WTC11 (cell line): ENCODE results near the gene DMPK. TPM values are rescaled to one million over a fixed set of nuclear protein-coding genes. Genes with fewer than 3 reads are reported as not detected.

Experiments
- ATAC-seq: fragments of 200-7000 bp; cut with Tn5 transposase; 2 replicates; pipeline ENCODE4 v1.10.0; 2021; ENCODE audit warnings: mild to moderate bottlenecking, moderate library complexity
- CTCF ChIA-PET: fragments of 300-600 bp; sonication (Branson Sonifier 250); formaldehyde crosslinking; loops from one replicate; lab custom pipeline; 2021; ENCODE audit warnings: antibody characterized with exemption; lab: Charles Lee
- POLR2A ChIA-PET: fragments of 350-600 bp; sonication (Branson Sonifier 250); formaldehyde crosslinking; loops from one replicate; lab custom pipeline; 2021; ENCODE audit warnings: antibody characterized with exemption; lab: Charles Lee
- DNase-seq: peaks from one replicate; pipeline ENCODE4 v3.0.0; 2021; ENCODE audit warnings: low spot score
- H3K27ac Mint-ChIP-seq: 2 replicates; pipeline ENCODE4 v1.8.0; 2021; ENCODE audit warnings: mixed read lengths
- H3K27me3 Mint-ChIP-seq: 2 replicates; pipeline ENCODE4 v1.8.0; 2021; ENCODE audit warnings: low read depth, mild to moderate bottlenecking, moderate library complexity, mixed read lengths
- H3K36me3 Mint-ChIP-seq: 2 replicates; pipeline ENCODE4 v1.8.0; 2021; ENCODE audit warnings: mixed read lengths
- H3K4me1 Mint-ChIP-seq: 2 replicates; pipeline ENCODE4 v1.8.0; 2022; ENCODE audit warnings: mixed read lengths
- H3K4me3 Mint-ChIP-seq: 2 replicates; pipeline ENCODE4 v1.8.0; 2021; ENCODE audit warnings: mild to moderate bottlenecking, moderate library complexity, mixed read lengths
- H3K9me3 Mint-ChIP-seq: 2 replicates; pipeline ENCODE4 v1.8.0; 2021; ENCODE audit warnings: mixed read lengths
- AFF4 ChIP-seq: sonication (generic); formaldehyde crosslinking; IDR thresholded peaks from 2 replicates; pipeline ENCODE4 v1.8.1; 2023; ENCODE audit warnings: mild to moderate bottlenecking, missing genetic modification reagents, borderline replicate concordance
- E2F1 ChIP-seq: sonication (generic); formaldehyde crosslinking; IDR thresholded peaks from 2 replicates; pipeline ENCODE4 v1.8.0; 2022; ENCODE audit warnings: mild to moderate bottlenecking, missing genetic modification reagents
- ELF4 ChIP-seq: sonication (generic); formaldehyde crosslinking; IDR thresholded peaks from 2 replicates; pipeline ENCODE4 v1.8.1; 2022; ENCODE audit warnings: low read depth, mild to moderate bottlenecking, moderate library complexity, missing genetic modification reagents
- FOXP1 ChIP-seq: sonication (generic); formaldehyde crosslinking; IDR thresholded peaks from 2 replicates; pipeline ENCODE4 v1.8.0; 2022; ENCODE audit warnings: missing genetic modification reagents, mild to moderate bottlenecking, moderate library complexity, borderline replicate concordance
- GRHL2 ChIP-seq: fragments of 250-450 bp; sonication (Bioruptor Pico); IDR thresholded peaks from 2 replicates; pipeline ENCODE4 v1.8.0; 2022; ENCODE audit warnings: mild to moderate bottlenecking, moderate library complexity; ENCODE audit not compliant: insufficient replicate concordance, severe bottlenecking
- HMGXB4 ChIP-seq: sonication (generic); formaldehyde crosslinking; IDR thresholded peaks from 2 replicates; pipeline ENCODE4 v1.8.1; 2023; ENCODE audit warnings: mild to moderate bottlenecking, moderate library complexity, missing genetic modification reagents
- JAZF1 ChIP-seq: fragments of 250-450 bp; sonication (Bioruptor Pico); IDR thresholded peaks from 2 replicates; pipeline ENCODE4 v1.9.0; 2021; ENCODE audit warnings: moderate library complexity, mild to moderate bottlenecking, inconsistent platforms
- MXD4 ChIP-seq: fragments of 250-450 bp; sonication (Bioruptor Pico); IDR thresholded peaks from 2 replicates; pipeline ENCODE4 v1.8.0; 2021; ENCODE audit warnings: mild to moderate bottlenecking, moderate library complexity, borderline replicate concordance
- NFATC4 ChIP-seq: fragments of 250-450 bp; sonication (Bioruptor Pico); IDR thresholded peaks from 2 replicates; pipeline ENCODE4 v1.9.0; 2021; ENCODE audit warnings: mild to moderate bottlenecking
- NFE2L1 ChIP-seq: sonication (generic); formaldehyde crosslinking; IDR thresholded peaks from 2 replicates; pipeline ENCODE4 v1.8.1; 2023; ENCODE audit warnings: missing genetic modification reagents
- NR1H2 ChIP-seq: sonication (generic); formaldehyde crosslinking; IDR thresholded peaks from 2 replicates; pipeline ENCODE4 v1.9.0; 2021; ENCODE audit warnings: mild to moderate bottlenecking, moderate library complexity, missing genetic modification reagents
- PRRX2 ChIP-seq: fragments of 250-450 bp; sonication (Bioruptor Pico); IDR thresholded peaks from 2 replicates; pipeline ENCODE4 v1.8.0; 2021; ENCODE audit warnings: mild to moderate bottlenecking
- SMAD4 ChIP-seq: sonication (generic); formaldehyde crosslinking; IDR thresholded peaks from 2 replicates; pipeline ENCODE4 v1.8.0; 2022; ENCODE audit warnings: mild to moderate bottlenecking, missing genetic modification reagents
- SP1 ChIP-seq: sonication (generic); formaldehyde crosslinking; conservative IDR thresholded peaks from 2 replicates; pipeline ENCODE4 v1.8.1; 2022; ENCODE audit warnings: missing genetic modification reagents
- TEAD1 ChIP-seq: sonication (generic); formaldehyde crosslinking; IDR thresholded peaks from 2 replicates; pipeline ENCODE4 v1.8.0; 2022; ENCODE audit warnings: mild to moderate bottlenecking, missing genetic modification reagents
- TEAD4 ChIP-seq: sonication (generic); formaldehyde crosslinking; IDR thresholded peaks from 2 replicates; pipeline ENCODE4 v1.8.0; 2022; ENCODE audit warnings: mild to moderate bottlenecking, missing genetic modification reagents
- USF1 ChIP-seq: sonication (generic); formaldehyde crosslinking; IDR thresholded peaks from 2 replicates; pipeline ENCODE4 v1.8.0; 2022; ENCODE audit warnings: mild to moderate bottlenecking, missing genetic modification reagents
- ZNF138 ChIP-seq: sonication (generic); formaldehyde crosslinking; conservative IDR thresholded peaks from 2 replicates; pipeline ENCODE4 v1.8.1; 2022; ENCODE audit warnings: mild to moderate bottlenecking, moderate library complexity, missing genetic modification reagents
- ZNF232 ChIP-seq: sonication (generic); formaldehyde crosslinking; IDR thresholded peaks from 2 replicates; pipeline ENCODE4 v1.8.0; 2022; ENCODE audit warnings: mild to moderate bottlenecking, missing genetic modification reagents
- ZNF396 ChIP-seq: fragments of 250-450 bp; sonication (Bioruptor Pico); IDR thresholded peaks from 2 replicates; pipeline ENCODE4 v1.8.0; 2021; ENCODE audit warnings: mild to moderate bottlenecking, moderate library complexity, borderline replicate concordance
- total RNA-seq: library from RNA; stranded (reverse); gene quantifications from 3 replicates; pipeline ENCODE4 v1.2.3, GENCODE V29; 2021
- TF ChIP-seq, protein P1 (sequence below): sonication (generic); formaldehyde crosslinking; IDR thresholded peaks from 2 replicates; pipeline ENCODE4 v1.8.1; 2022; ENCODE audit warnings: missing genetic modification reagents, borderline replicate concordance
- TF ChIP-seq, protein P2 (sequence below): sonication (generic); formaldehyde crosslinking; IDR thresholded peaks from 2 replicates; pipeline ENCODE4 v1.8.0; 2022; ENCODE audit warnings: mild to moderate bottlenecking, missing genetic modification reagents
- TF ChIP-seq, protein P3 (sequence below): fragments of 250-450 bp; sonication (Bioruptor Pico); IDR thresholded peaks from 2 replicates; pipeline ENCODE4 v1.8.0; 2021; ENCODE audit warnings: mild to moderate bottlenecking

DMPK gene
- total RNA-seq, 1 experiment from 2014 or later, result 42.7 TPM

GRCh38 chr19:45828523-45828922, 46.2 kb upstream of the DMPK start (continued):
- TF ChIP-seq HMGXB4 (CRISPR knock-in tag) (no peak), PRRX2 (CRISPR knock-in tag) (no peak), GRHL2 (no peak)
- TF ChIP-seq, protein P1, sequence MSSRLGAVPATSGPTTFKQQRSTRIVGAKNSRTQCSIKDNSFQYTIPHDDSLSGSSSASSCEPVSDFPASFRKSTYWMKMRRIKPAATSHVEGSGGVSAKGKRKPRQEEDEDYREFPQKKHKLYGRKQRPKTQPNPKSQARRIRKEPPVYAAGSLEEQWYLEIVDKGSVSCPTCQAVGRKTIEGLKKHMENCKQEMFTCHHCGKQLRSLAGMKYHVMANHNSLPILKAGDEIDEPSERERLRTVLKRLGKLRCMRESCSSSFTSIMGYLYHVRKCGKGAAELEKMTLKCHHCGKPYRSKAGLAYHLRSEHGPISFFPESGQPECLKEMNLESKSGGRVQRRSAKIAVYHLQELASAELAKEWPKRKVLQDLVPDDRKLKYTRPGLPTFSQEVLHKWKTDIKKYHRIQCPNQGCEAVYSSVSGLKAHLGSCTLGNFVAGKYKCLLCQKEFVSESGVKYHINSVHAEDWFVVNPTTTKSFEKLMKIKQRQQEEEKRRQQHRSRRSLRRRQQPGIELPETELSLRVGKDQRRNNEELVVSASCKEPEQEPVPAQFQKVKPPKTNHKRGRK (CRISPR knock-in tag), result no peak

DNA sequence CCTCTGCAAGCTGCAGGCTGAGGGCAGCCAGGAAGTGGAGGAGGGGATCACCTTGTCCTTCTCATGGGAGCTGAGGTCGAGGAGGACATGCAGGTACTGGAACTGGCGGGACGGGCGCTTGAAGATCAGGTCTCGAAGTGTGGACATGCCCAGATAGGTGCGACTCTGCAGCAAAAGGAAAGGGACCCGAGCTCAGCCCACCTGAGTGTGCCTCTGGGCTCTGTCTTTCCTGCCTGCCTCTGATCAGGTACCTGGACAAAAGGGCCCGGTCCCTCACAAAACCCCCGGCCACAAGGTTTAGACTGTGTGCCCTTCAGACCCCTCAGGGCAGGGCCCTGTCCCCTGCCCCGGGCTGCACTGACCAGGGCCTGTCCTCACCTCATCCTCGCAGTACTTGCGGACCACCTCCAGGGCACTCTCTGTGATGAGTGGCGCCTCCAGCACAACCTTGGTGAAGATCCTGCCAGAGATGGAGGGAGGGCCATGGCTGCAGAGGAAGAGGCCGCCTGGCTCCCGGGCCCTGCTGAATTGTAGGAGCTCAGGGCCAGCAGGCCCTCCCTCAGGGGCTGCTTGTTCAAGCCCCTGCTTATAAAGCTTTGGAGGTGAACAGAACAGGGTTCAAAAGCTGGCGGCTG, 45.3 kb upstream of the DMPK start:
- Mint-ChIP-seq H3K4me3 (no peak overlapping the region), H3K27me3 (no peaks in the 10 kb centered on the region), H3K9me3 (no peaks in the 10 kb centered on the region), H3K36me3 (peaks cover 80% of the 10 kb centered on the region), H3K27ac (peak overlapping the region; percentile 58; the same call in 1 of the 2 replicates), H3K4me1 (no peaks in the 10 kb centered on the region)
- DNase-seq, result no peak
- TF ChIP-seq USF1 (CRISPR knock-in tag) (no peak), NFE2L1 (CRISPR knock-in tag) (no peak), PRRX2 (CRISPR knock-in tag) (no peak), FOXP1 (CRISPR knock-in tag) (no peak), MXD4 (CRISPR knock-in tag) (no peak), SP1 (CRISPR knock-in tag) (no peak), TEAD1 (CRISPR knock-in tag) (no peak), SMAD4 (CRISPR knock-in tag) (no peak), TEAD4 (no peak), NFATC4 (CRISPR knock-in tag) (no peak), JAZF1 (no peak)
- TF ChIP-seq, protein P2, sequence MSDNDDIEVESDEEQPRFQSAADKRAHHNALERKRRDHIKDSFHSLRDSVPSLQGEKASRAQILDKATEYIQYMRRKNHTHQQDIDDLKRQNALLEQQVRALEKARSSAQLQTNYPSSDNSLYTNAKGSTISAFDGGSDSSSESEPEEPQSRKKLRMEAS (CRISPR knock-in tag), result no peak
- TF ChIP-seq, protein P3, sequence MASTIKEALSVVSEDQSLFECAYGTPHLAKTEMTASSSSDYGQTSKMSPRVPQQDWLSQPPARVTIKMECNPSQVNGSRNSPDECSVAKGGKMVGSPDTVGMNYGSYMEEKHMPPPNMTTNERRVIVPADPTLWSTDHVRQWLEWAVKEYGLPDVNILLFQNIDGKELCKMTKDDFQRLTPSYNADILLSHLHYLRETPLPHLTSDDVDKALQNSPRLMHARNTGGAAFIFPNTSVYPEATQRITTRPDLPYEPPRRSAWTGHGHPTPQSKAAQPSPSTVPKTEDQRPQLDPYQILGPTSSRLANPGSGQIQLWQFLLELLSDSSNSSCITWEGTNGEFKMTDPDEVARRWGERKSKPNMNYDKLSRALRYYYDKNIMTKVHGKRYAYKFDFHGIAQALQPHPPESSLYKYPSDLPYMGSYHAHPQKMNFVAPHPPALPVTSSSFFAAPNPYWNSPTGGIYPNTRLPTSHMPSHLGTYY, result no peak
- peak; percentile 52 for ATAC-seq
- POLR2A ChIA-PET, result no interaction called here
- CTCF ChIA-PET, result interaction anchor here (0.6 to 5.2 kb wide), 2 partner anchors 11 to 65 kb away, joined by 3 to 45 read pairs; partner anchors contain the start of gene RSPH6A

- ChIA-PET POLR2A (no interaction called here), CTCF (interaction anchor here (0.6 to 5.2 kb wide), 3 partner anchors 10 to 86 kb away, joined by 3 to 45 read pairs (median 4); partner anchors contain the start of gene RSPH6A)
- Mint-ChIP-seq H3K27me3 (no peaks in the 10 kb centered on the region), H3K36me3 (peaks cover 74% of the 10 kb centered on the region), H3K9me3 (no peaks in the 10 kb centered on the region), H3K4me1 (no peaks in the 10 kb centered on the region), H3K27ac (peak overlapping the region; percentile 58; the same call in 1 of the 2 replicates), H3K4me3 (no peak overlapping the region)
- no peak for DNase-seq
- ATAC-seq, result no peak
- TF ChIP-seq TEAD4 (no peak), AFF4 (CRISPR knock-in tag) (no peak), ZNF232 (no peak), ZNF138 (CRISPR knock-in tag) (no peak), E2F1 (CRISPR knock-in tag) (no peak), SP1 (CRISPR knock-in tag) (no peak), ZNF396 (CRISPR knock-in tag) (no peak), NR1H2 (CRISPR knock-in tag) (no peak), ELF4 (no peak), PRRX2 (CRISPR knock-in tag) (no peak)
Measured at GRCh38 chr19:45826934-45827333, 44.6 kb upstream of the DMPK start.
